ENCODE measurements around the gene CCDC40. TPM values are rescaled to one million over a fixed set of nuclear protein-coding genes. Genes with fewer than 3 reads are reported as not detected.
A peak's percentile ranks its signal among the peaks of the same experiment; 100 is the strongest.

The CCDC40 gene
- total RNA-seq, 2 donors from 2014 or later = 1.2 to 3.6 TPM

DNA sequence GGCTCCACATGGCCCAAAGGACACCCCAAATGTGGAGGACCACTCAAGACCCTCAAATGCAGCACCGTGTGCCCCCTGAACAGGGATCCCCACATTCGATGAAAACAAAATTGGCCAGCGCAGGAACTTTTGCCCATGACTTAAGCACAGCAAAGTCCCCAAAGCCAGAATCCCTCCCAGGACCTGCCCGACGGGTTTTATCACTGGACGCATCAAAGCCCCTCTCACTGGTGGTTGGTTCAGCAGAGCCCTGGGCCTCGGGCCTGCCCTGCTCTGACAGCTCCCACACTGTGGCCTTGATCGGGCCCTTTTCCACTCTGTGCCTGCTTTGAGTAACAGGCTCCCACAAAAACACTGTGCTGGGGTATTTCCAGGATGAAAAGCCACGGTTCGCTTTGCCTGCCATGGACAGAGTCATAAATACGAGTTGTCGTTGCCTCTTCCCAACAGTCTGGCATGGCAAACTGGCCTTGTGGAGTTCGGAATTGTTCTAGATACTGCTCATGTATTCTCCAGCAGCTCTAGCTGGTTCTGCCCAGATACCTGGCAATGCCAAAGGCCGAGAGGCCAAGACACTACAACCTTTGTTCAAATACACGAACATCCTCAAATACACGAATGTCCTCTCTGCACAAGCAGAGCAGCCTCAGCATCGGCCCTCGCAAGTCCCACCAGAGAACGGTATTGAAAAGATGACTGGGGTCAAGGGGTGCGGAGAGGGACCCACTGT lies 47.2 kb upstream of the CCDC40 start:
- DNase-seq = no peak
- Histone ChIP-seq H3K9me3 (no peaks in the 10 kb centered on the region), H3K27me3 (no peaks in the 10 kb centered on the region), H3K4me3 (no peak overlapping the region), H3K4me1 (peaks cover 48% of the 10 kb centered on the region), H3K9ac (ENCODE audit: low read depth in 2 of 2, low read length in 2 of 2) (peak overlapping the region in 1 of 2 donors; percentile 29), H3K27ac (peak overlapping the region; percentile 44), H3K36me3 (no peaks in the 10 kb centered on the region)
- intact Hi-C loops (cut with DNase I) = loop anchor here (5.0 kb wide), 2 partner anchors 142 to 197 kb away; no protein-coding TSS in a partner anchor
- TF ChIP-seq, protein P1, sequence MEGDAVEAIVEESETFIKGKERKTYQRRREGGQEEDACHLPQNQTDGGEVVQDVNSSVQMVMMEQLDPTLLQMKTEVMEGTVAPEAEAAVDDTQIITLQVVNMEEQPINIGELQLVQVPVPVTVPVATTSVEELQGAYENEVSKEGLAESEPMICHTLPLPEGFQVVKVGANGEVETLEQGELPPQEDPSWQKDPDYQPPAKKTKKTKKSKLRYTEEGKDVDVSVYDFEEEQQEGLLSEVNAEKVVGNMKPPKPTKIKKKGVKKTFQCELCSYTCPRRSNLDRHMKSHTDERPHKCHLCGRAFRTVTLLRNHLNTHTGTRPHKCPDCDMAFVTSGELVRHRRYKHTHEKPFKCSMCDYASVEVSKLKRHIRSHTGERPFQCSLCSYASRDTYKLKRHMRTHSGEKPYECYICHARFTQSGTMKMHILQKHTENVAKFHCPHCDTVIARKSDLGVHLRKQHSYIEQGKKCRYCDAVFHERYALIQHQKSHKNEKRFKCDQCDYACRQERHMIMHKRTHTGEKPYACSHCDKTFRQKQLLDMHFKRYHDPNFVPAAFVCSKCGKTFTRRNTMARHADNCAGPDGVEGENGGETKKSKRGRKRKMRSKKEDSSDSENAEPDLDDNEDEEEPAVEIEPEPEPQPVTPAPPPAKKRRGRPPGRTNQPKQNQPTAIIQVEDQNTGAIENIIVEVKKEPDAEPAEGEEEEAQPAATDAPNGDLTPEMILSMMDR (IDR thresholded peaks at IDR 0.05) = no peak

GRCh38 chr17:79990051-79990592 lies 46.3 kb upstream of the CCDC40 start:
- Histone ChIP-seq H3K4me1 (peaks cover 48% of the 10 kb centered on the region), H3K9me3 (no peaks in the 10 kb centered on the region), H3K27ac (peak overlapping the region; percentile 44), H3K36me3 (no peaks in the 10 kb centered on the region), H3K9ac (ENCODE audit: low read depth in 2 of 2, low read length in 2 of 2) (peak overlapping the region; percentile 29 to 51), H3K4me3 (no peak overlapping the region), H3K27me3 (no peaks in the 10 kb centered on the region)
- DNase-seq = peak; percentile 64
- TF ChIP-seq, protein P1 (IDR thresholded peaks at IDR 0.05) = no peak
- intact Hi-C loops (cut with DNase I) = loop anchor here (5.0 kb wide), 1 partner anchor 248 kb away; no protein-coding TSS in a partner anchor

- DNase-seq = no peak
- peaks cover 48% of the 10 kb centered on the region for H3K4me1 ChIP-seq
- H3K27me3 ChIP-seq = no peaks in the 10 kb centered on the region
- H3K4me3 ChIP-seq = no peak overlapping the region
- H3K9ac ChIP-seq (ENCODE audit: low read depth in 2 of 2, low read length in 2 of 2) = no peak overlapping the region
- H3K36me3 ChIP-seq = no peaks in the 10 kb centered on the region
- TF ChIP-seq, protein P1 (IDR thresholded peaks at IDR 0.05) = no peak
- intact Hi-C loops (cut with DNase I) = loop anchor here (5.0 kb wide), 1 partner anchor 248 kb away; no protein-coding TSS in a partner anchor
- no peak overlapping the region for H3K27ac ChIP-seq
- no peaks in the 10 kb centered on the region for H3K9me3 ChIP-seq
Measured at GRCh38 chr17:79990704-79991103, 45.7 kb upstream of the CCDC40 start.

- DNase-seq = peak; percentile 92
- Histone ChIP-seq H3K9ac (ENCODE audit: low read depth in 2 of 2, low read length in 2 of 2) (peak overlapping the region in 1 of 2 donors; percentile 51), H3K27me3 (no peaks in the 10 kb centered on the region), H3K4me1 (peaks cover 48% of the 10 kb centered on the region), H3K4me3 (peak overlapping the region; percentile 35), H3K9me3 (no peaks in the 10 kb centered on the region), H3K36me3 (no peaks in the 10 kb centered on the region), H3K27ac (peak overlapping the region; percentile 56)
- intact Hi-C loops (cut with DNase I) = loop anchor here (5.0 kb wide), 1 partner anchor 249 kb away; no protein-coding TSS in a partner anchor
- TF ChIP-seq, protein P1 (IDR thresholded peaks at IDR 0.05) = peak; percentile 50
Measured at GRCh38 chr17:79991140-79991923, 45.1 kb upstream of the CCDC40 start.

GRCh38 chr17:79991924-79992648 lies 44.4 kb upstream of the CCDC40 start:
- TF ChIP-seq, protein P1 (IDR thresholded peaks at IDR 0.05) = peak; percentile 7
- peaks cover 48% of the 10 kb centered on the region for H3K4me1 ChIP-seq
- H3K27ac ChIP-seq = peak overlapping the region; percentile 56
- no peaks in the 10 kb centered on the region for H3K36me3 ChIP-seq
- peak overlapping the region; percentile 28 to 66 for H3K9ac ChIP-seq (ENCODE audit: low read depth in 2 of 2, low read length in 2 of 2)
- intact Hi-C loops (cut with DNase I) = loop anchor here (5.0 kb wide), 1 partner anchor 250 kb away; no protein-coding TSS in a partner anchor
- DNase-seq = peak; percentile 84
- no peaks in the 10 kb centered on the region for H3K27me3 ChIP-seq
- H3K4me3 ChIP-seq = peak overlapping the region; percentile 35
- no peaks in the 10 kb centered on the region for H3K9me3 ChIP-seq
